ENCODE measurements around the gene PCDHA7.
A peak's percentile ranks its signal among the peaks of the same experiment; 100 is the strongest.

GRCh38 chr5:140855772-140856674 is 22.0 kb downstream of the PCDHA7 start, which contains the start of gene PCDHA10:
- TF ChIP-seq, protein P1, sequence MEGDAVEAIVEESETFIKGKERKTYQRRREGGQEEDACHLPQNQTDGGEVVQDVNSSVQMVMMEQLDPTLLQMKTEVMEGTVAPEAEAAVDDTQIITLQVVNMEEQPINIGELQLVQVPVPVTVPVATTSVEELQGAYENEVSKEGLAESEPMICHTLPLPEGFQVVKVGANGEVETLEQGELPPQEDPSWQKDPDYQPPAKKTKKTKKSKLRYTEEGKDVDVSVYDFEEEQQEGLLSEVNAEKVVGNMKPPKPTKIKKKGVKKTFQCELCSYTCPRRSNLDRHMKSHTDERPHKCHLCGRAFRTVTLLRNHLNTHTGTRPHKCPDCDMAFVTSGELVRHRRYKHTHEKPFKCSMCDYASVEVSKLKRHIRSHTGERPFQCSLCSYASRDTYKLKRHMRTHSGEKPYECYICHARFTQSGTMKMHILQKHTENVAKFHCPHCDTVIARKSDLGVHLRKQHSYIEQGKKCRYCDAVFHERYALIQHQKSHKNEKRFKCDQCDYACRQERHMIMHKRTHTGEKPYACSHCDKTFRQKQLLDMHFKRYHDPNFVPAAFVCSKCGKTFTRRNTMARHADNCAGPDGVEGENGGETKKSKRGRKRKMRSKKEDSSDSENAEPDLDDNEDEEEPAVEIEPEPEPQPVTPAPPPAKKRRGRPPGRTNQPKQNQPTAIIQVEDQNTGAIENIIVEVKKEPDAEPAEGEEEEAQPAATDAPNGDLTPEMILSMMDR (IDR thresholded peaks at IDR 0.05) = peak; percentile 36
- TF ChIP-seq, protein P2, sequence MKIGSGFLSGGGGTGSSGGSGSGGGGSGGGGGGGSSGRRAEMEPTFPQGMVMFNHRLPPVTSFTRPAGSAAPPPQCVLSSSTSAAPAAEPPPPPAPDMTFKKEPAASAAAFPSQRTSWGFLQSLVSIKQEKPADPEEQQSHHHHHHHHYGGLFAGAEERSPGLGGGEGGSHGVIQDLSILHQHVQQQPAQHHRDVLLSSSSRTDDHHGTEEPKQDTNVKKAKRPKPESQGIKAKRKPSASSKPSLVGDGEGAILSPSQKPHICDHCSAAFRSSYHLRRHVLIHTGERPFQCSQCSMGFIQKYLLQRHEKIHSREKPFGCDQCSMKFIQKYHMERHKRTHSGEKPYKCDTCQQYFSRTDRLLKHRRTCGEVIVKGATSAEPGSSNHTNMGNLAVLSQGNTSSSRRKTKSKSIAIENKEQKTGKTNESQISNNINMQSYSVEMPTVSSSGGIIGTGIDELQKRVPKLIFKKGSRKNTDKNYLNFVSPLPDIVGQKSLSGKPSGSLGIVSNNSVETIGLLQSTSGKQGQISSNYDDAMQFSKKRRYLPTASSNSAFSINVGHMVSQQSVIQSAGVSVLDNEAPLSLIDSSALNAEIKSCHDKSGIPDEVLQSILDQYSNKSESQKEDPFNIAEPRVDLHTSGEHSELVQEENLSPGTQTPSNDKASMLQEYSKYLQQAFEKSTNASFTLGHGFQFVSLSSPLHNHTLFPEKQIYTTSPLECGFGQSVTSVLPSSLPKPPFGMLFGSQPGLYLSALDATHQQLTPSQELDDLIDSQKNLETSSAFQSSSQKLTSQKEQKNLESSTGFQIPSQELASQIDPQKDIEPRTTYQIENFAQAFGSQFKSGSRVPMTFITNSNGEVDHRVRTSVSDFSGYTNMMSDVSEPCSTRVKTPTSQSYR (CRISPR knock-in tag; IDR thresholded peaks at IDR 0.05) = no peak
- TF ChIP-seq HMGA2 (CRISPR knock-in tag; IDR thresholded peaks at IDR 0.05) (no peak), ZNF263 (CRISPR knock-in tag; IDR thresholded peaks at IDR 0.05; ENCODE audit: low read depth) (no peak), TCF7 (CRISPR knock-in tag; IDR thresholded peaks at IDR 0.05; ENCODE audit: low read depth) (no peak), ATF1 (CRISPR knock-in tag; IDR thresholded peaks at IDR 0.05) (no peak), USF1 (CRISPR knock-in tag; IDR thresholded peaks at IDR 0.05) (no peak)

Data from WTC11 (cell line).